Amniotic stem cell (primary cell): ENCODE results near the gene CISH.

Source experiments
- DNase-seq: peaks from one replicate; lab custom pipeline; 2025; lab: John Stamatoyannopoulos, UW

CISH gene, protein sequence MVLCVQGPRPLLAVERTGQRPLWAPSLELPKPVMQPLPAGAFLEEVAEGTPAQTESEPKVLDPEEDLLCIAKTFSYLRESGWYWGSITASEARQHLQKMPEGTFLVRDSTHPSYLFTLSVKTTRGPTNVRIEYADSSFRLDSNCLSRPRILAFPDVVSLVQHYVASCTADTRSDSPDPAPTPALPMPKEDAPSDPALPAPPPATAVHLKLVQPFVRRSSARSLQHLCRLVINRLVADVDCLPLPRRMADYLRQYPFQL

DNA sequence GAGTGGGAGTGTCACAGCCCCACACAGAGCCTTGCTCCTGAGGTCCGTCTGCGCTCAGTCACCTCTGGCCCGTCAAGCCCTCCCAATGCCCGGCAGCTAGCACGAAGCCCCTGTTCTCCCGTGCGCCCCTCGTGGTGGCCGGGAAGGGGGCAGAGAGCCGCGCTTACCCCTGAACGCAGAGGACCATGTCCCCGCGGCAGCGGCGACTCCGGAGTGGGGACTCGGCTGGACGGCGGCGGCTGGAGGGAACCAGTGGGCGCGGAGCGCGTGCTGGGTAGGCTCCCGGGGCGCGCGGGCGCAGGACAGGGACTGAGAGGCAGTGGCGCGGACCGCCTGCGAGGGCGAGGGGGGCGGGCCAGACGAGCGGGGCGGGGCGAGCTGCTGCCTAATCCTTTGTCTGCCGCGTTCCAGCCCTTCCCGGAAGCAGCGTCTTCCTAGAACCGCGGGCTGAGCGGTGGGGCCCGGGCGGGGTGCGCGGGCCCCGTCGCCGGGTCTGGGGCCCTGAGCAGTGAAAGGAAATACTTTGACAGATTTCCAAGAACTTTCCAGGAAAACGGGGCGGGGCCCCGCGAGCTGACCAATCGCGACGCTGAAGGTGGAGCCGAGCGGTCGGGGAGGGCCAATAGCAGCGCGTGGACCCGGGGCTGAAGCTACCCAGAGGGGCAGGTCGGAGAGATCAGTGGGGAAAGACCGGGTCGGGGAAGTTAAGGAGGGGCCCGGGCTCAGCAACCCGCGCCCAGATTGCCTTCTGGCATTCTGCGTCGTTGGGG, at the start of gene CISH:
CISH (minus strand) TSS at position 311 of the 770 bp plus-strand sequence; CDS start at position 187, 124 bp downstream.
- peak; percentile 66 for DNase-seq

DNA sequence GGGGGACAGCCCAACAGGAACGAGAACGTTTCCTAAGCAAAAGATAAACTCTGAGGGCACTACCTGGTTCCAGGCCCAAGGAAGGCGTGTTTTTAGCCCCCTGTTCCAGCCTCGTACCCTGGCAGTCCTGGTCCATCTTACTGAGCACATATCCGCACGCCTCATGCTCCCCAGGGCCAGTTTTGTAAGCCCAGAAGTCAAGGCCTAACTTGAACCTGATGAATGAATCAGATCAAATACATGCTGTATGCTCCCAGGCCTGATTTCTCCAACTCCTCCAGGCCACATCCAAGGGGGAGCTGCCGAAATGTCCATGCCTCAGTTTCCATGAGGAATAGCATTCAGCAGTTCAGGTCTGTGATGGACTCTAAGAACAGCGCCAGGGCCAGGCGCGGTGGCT, 48.8 kb upstream of the CISH start:
- no peak for DNase-seq

DNA sequence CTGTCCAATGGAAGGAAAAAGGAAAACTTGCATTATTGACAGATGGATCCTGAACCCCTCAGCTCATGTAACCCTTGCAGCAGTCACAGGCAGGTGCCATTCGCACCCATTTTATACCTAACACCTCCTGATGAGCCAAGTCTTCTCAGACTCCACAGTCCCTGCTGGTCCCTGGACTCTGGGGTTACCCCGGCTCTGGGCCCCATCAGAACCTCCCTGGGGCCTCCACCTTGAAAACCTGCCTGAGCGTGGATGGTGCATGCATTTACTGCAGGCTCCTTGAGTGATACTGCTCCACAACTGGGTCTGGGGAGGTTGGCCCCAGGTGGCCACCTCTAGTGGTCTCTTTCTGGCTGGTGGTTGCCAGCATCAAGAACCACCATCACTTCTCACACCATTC, 47.3 kb upstream of the CISH start:
- DNase-seq, result no peak

DNA sequence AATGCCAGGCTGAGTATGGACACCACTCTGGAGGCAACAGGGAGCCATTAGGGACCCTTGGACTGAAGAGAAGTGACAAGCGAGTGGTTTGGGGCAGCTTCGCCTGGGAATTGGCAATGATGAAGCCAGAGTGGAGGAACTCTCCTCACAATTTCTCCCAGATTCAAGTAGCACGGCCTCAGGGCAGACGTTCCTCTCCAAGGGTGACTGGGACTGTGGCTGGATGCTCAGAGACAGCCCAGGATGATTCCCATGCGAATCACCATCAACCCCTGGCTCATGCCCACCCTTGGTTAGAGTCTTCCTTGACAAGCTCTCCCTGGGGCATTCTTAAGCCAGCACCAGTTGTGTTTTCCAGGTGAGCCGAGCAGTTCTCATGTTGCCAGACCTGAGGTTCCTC, 46.8 kb upstream of the CISH start:
- no peak for DNase-seq

DNA sequence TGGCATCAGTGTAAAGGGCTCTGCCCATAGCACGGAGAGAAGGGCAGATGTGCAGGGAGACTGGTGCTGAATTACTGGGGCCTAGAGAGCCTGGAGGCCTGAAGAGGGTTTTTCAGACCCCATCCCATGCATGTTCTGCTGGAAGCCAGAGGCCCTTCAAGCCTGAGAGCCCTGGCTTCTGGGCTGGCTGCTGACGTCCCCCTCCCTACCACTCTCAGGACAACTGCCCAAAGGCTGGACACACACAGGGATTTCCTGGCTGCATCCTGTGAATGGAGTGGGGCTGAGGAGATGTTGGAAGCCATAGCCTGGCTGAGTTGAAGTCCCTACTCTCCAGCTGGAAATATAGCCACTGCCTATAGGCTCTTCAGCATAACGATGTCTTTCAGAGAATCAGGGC, 46.2 kb upstream of the CISH start:
- DNase-seq, result no peak

DNA sequence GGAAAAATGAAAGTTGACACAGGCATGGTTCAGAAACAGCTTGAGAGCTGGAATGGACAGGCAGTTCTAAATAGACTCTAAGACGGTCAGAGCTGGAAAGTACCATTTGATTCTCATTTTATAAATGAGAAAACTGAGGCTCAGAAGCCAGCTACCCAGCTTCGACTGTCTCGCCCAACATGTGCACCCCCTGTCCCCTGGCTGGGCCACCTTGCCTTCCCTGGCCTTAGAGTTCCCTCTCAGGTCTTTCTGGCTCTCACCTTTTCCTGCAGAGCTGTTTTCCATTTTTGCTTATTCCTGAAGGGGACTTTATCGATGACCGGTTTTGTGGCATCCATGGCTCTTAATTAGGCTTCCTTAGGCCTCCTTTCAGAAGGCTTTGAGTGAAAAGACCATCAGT, 45.8 kb upstream of the CISH start:
- no peak for DNase-seq

DNA sequence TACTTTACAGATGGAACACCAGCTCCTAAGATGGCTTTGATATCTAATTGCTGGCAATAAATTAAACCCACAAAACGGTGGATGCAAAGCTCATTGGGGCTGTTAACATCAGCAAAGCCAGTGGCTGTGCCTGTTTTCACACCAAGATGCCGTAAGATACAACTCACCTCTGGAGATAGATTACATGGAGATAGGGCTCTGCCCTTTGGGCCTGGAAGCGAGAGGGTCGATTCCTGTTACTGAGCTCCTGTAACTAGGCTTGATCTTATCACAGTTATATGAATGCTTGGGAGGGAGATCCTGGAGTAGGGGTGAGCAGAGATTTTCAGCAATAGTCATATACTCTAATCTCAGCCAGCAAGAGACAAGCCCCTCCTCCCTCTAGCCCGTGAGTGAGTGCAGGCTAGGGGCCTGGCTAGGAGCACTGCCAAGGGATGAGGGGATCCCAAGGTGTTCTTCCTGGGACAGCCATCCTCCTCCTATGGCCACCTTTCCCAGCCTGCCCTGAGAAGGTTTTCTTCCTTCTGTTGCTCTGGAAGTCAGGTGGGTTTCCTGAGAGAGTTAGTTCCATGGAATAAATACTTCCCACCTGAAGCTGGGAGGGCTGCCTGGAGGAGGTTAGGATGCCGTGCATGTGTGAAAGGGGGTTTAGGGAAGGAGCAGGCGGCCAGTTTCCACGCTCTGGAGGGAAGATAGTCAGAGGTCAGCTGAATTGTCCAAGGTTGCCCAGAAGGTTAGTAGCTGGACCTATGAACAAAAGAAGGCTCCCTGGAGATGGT, 45.0 kb upstream of the CISH start:
- DNase-seq, result no peak

DNA sequence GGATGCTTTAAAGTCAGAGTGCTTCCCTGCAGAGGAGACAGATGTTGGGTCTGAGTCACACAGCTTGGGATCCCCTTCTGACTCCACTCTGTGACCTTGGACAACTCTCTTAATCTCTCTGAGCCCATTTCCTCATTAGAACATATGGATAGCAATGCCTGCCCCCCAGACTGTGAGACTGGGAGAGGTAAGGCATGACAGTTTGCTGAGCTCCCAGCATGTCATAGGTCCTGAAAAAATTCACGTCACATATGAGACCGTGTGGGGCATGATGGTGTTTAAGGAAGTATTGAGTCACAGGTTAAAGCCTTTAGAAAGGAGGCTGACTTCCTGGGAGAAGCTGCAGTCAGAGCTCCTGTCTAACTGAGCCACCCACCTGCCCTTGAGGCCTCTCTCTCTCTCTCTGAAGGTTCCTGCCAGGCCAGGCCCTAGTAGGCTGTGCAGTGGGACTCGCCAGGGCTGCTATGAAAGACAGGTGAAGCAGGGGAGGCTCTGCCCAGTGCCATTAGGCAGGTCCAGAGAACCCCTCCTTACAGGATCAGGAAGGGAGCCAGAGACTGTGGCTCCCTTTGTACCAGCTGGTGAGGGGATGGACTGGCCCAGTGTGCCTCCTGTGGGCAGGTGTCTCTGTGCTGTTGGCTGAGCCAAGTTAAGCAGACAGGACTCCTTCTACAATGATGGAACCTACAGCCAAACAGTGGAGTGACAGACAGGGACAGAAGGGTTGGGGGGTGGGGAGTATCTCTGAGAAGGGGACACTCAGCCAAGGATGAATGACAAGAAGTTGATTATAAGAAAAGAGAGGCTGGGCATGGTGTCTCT, 43.6 kb upstream of the CISH start:
- no peak for DNase-seq

DNA sequence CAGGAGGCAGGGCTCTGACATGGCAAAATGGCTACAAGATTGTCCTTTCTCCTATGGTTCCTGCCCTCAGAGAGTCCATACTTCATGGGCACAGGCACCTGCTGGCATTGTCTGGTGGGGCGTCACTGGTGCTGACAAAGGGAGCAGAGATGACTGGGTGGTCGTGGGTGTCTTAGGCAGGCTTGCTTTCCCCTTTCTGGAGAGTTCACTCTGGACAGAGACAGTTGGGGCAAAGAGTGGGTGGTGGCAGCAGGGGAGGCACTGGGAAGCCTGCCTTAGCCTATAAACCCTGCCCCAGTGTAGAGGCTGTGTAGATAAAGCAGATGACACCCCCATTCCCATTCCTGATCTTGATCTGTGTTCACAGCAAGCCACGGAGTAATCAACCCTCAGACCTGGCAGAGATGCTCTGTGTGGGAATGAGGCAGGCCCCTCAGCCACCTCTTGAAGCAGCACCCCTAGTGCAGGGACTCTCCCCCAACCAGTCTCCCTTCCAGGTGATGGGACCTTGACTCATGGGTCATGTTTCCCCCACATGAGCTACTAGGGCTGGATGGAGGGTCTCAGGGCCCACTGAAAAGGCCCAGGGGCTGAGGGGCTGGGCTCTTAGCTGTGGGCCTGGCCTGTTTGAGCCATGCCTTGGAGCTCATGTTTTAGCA, 42.5 kb upstream of the CISH start:
- DNase-seq, result no peak

DNA sequence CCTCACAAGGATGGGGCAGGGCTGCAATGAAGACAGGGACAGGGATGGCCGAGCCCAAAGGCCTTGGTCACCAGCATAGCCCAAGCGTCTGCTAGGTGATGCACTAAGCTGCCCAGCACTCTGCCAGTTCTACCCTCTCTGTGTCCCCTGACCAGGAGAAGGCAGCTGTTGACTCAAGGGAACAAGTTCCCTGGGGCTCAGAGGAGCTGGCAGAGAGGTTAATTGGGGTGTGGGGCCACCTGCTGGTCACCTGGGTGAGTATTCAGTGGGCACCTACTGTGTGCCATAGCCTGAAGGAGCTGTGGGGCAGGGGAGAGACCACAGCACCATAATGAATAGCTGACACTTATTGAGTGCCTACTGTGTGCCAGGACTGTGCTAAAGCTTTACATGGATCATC, 41.1 kb upstream of the CISH start:
- DNase-seq, result no peak

DNA sequence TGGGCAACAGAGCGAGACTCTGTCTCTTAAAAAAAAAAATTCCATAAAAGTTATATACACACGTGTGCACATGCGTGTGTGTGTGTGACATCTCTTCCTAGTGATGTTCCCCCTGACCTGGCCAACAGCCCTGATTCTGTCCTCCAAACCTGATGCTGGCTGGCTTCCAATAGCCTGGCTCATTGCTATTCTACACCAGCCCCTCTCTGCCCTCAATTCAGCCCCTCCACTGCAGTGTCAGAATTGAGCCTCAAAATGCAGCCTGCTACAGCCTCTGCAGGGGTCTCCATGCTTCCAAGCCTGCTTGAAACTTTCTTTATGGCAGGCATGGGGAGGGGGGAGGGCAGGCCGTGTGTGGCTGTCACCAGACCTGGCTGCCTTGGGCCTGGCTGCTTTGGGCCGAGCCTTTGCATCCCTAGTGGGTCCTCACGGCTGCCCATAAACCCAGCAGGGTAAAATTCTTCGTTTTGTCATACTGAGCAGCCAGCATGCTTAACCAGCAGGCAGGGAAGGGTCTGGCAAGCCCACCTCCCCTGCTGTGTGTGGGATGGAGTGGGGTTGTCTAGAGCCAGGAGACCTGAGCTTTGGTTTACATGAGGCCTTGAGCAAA, 40.5 kb upstream of the CISH start:
- DNase-seq, result no peak

DNA sequence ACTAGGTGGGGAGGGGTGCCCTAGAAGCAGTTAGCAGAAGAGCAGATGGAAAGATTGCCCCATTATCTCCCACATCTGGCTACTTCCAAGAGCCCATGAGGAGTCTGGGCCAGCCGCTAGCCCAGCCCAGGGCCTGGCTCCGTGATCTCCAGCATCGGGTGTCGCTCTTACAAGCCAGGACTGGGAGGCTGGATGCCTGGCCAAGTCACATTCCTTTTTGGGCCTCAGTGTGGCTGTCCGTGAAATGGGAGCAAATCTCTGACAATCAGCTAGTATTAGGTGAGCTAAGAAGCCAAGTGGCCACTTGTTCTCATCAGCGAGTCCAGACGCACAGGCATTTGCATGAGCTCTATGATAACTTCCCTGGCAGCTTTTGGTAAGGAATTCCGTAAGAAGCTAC, 39.9 kb upstream of the CISH start:
- no peak for DNase-seq

DNA sequence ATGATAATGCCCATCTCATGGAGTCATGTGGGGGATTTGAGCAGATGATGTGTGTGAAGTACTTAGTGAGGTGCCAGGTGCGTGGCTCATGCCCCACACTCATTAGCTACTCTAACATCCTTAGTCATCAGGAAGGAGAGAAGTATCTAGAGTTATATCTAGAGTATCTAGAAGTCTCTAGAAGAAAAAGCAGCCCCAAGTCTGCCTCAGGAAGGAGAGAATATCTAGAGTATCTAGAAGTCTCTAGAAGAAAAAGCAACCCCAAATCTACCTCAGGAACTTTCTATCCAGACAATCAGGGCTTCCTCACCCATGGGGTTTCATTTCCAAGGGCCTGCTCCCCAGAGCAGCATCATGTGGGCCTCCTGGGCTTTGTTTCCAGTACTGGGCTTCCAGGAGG, 38.4 kb upstream of the CISH start:
- DNase-seq, result no peak

DNA sequence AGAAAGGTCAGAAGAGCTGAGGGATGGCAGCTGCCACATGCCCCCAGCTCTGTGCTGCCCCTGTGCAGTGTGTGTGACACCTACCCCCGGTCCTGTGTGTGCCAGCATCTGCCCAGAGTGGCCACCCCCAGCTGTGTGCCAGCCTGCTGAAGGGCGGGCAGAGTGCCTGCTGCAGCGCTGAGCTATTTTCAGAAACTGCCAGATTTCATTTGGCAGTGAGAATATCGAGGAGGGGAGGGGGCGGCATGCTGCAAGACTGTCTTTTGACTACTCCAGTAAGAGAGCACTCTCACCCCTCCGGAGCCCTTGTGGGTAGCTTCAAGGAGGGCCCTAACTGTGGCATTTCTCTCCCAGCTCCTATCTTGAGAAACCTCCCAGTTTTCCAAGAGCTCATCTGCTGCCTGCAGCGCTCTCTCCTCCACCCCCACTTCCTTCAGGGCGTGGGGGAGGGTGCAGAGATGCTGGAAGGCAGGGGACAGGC, 37.9 kb upstream of the CISH start:
- no peak for DNase-seq

DNA sequence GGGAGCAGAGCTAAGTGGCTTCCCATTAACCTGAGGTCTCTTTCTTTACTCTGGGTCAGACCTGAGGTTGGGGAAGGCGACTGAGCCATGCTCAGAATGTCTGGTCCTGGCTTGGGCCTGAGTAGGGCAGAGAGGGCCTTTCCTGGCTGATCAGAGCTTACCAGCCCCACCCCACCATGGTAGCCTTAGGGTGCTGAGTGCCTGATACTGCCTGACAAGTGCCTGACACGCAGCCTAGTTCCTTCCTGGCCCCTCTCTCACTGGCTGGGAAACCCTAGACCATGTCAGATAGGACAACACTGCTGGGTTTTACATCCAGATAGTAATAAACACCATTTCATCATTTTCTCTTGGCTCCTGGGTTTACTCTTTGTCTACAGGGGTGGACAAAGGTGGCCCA, 37.4 kb upstream of the CISH start:
- no peak for DNase-seq

DNA sequence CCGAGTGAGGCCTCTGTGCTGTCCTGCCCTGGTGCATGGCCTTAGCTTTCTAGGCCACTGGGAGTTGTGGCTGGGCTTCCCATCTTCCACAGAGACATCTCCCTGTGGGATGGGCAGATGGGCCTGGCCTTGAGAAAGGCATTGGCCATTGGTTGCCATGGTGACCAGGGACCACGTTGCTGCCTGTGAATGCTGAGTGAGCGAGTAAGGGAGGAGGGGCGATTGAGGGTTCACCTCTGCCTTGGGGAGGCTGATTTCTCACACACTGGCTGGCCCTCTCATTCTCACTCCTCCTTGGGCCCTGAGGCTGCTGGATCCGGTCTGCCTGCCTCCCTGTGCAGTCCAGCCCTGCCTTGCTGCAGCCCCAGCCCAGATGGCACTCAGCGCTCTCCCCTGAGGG, 36.7 kb upstream of the CISH start:
- DNase-seq, result no peak

DNA sequence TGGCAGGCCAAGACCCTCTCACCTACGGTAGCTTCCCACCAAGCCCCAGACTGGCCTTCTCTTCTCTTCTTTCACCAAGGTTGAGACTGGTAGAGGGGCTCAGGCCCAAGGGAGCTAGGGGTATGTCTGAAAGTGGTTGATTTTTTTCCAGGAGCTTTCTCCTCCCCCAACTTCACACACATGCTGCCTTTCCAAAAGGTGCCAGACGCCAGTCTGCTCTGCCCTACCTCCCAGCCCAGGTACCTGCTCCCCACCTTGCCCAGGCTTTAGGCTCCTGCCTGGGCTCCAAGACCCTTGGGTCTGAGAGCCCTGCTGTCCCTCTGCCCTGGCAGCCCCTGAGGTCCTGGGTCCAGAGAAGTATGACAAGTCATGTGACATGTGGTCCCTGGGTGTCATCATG, 33.8 kb upstream of the CISH start:
- DNase-seq, result no peak

DNA sequence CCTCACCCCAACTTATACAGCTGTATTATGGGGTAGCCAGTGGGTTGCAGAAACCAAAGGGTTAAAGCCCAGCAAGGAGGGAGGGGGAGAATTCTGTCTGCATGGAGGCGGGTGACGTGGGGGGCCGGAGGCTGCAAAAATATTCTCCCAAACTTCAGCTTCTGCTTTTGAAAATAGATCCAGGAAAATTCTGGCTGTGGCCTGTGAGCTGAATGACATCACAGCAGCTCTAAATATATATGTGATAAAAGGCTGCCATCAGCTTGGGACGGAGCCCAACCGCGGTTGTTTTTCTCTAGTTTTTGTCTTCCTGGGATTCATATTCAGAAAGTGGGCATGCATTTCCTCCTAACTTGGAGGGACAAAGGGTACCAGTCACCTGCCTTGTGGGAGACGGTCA, 33.0 kb upstream of the CISH start:
- no peak for DNase-seq

DNA sequence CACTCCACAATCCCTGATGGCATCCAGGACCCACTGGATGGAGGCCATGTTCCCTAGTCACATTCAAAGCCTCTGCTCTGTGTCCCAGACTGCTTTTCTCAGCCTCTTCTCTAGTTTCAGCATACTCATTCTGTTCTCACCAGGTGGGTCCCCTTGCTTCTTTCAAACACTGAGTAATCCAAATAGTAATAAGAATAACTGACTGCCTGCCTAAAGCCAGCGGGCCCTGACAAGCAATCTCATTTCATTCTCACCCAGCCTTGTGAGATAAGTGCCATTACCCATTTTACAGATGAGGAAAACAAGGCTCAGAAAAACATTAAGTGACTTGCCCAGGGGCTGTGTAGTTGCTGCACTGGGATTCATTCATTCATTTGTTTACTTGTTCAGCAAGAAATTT, 30.8 kb upstream of the CISH start:
- no peak for DNase-seq

DNA sequence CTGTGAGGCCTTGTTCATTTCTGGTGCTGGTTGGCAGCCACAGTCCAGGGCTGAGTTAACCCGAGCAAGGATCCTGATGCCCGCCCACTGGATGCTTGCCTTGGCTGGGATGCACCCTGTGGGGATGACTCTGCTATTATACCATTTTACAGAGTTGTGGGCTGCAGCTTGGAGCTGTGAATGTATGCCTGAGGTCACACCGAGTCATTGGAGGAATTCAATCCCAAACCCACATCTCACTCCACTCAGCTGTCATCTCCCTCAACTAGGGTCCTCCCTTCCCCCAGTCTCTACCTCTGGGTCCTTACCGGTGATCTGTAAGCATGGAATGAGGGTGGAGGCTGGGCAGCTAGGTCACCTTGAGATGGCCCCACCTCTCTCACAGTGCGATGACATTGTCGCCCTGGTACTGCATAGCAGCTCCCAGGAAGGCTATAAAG, 27.5 kb upstream of the CISH start:
- peak; percentile 15 for DNase-seq

DNA sequence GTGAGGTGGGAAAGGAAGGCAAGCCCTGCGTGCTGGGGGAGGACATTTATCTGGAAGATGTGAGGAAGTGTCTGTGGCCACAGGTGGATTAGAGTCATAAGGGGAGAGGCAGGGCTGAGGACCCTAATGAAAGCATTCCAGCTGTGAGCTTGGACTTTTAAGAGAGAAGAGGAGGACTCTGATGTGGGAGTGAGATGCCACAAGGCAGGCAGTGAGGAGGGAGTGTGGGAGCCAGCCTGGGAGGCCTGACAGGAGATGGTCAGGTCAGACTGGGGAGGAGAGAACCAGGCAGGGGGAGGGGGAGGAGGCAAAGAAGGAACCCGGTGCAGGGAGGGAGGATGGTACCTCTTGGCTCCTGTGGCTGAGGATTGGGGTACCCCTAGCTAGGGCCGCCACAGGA, 26.4 kb upstream of the CISH start:
- no peak for DNase-seq
